Adrenal gland (tissue), 5 donors: ENCODE measurements around the gene PTGIR.

ENCODE experiments used
- POLR2A ChIP-seq, 2 donors: fragments of 450-650 bp; IDR thresholded peaks; one replicate each; pipeline ENCODE4 v1.6.1; 2017; ENCODE audit warnings: antibody characterized with exemption in 2 of 2, mild to moderate bottlenecking in 2 of 2, moderate library complexity in 1 of 2
- TF ChIP-seq, protein P1 (sequence below), 6 experiments: fragments of 450-650 bp in 4 of 6; fragments of 200-600 bp in 2 of 6; sonication (generic) in 1 of 6; IDR thresholded peaks; 1 replicate in 5 of 6; 2 replicates in 1 of 6; pipeline versions ENCODE4 v1.5.1 to v1.8.0; 2016 to 2021; ENCODE audit warnings: antibody characterized with exemption in 6 of 6, mild to moderate bottlenecking in 2 of 6, moderate library complexity in 1 of 6
- donor health status: DM: no; HTN: no; CAD: no.

DNA sequence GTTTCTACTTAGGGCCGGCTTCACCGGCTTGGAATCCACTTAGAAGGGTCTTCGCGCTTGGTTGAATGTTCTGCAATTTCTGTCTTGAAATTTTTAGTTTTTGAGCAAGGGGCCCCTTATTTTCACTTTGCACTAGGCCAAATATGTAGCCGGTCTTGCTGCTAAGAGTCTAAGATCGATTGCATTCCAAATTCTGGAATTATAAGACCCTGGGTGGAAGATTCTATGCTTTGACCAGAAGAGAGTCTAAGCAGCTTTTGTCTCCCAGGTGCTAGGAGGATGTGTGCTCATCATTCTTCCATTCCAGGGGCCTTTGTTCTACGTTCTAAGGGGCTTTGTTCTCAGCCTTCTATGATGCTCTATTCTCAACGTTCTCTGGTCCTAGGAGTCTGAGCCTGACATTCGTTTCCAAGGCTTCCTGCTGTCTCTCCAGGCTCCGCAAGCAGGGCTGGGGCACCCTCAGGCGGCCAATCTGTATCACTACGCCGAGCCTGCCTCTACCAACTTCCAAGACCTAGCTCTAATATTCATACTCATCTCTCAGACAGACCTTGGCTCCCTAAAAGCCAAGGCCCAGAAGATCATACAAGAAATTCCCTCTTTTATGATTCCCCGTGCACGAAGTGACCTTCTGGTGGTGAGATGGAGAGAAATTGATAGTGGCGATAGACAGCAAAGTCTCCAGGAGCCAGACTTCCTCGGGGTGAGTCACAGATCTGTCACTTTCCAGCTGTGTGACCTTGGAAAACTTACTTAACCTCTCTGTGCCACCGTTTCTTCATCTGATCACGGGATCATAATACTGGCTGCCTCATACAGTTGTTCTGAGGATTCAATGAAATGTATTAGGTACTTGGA is 37.1 kb upstream of the PTGIR start:
- TF ChIP-seq, protein P1, sequence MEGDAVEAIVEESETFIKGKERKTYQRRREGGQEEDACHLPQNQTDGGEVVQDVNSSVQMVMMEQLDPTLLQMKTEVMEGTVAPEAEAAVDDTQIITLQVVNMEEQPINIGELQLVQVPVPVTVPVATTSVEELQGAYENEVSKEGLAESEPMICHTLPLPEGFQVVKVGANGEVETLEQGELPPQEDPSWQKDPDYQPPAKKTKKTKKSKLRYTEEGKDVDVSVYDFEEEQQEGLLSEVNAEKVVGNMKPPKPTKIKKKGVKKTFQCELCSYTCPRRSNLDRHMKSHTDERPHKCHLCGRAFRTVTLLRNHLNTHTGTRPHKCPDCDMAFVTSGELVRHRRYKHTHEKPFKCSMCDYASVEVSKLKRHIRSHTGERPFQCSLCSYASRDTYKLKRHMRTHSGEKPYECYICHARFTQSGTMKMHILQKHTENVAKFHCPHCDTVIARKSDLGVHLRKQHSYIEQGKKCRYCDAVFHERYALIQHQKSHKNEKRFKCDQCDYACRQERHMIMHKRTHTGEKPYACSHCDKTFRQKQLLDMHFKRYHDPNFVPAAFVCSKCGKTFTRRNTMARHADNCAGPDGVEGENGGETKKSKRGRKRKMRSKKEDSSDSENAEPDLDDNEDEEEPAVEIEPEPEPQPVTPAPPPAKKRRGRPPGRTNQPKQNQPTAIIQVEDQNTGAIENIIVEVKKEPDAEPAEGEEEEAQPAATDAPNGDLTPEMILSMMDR (IDR thresholded peaks at IDR 0.05) = peak; percentile 76 to 97 (median 92)
- no peak for TF ChIP-seq POLR2A (IDR thresholded peaks at IDR 0.05)
